Neural cell (in vitro differentiated cells): ENCODE results near the gene SAE1.

ENCODE experiments used
- CTCF ChIP-seq: fragments of 450-650 bp; IDR thresholded peaks from 2 replicates; pipeline ENCODE4 v1.5.1; 2014; ENCODE audit warnings: antibody characterized with exemption, mild to moderate bottlenecking, moderate library complexity; ENCODE audit not compliant: poor library complexity, severe bottlenecking
- EP300 ChIP-seq: fragments of 450-650 bp; conservative IDR thresholded peaks from 2 replicates; pipeline ENCODE4 v1.6.1; 2014; ENCODE audit warnings: antibody characterized with exemption, mild to moderate bottlenecking, moderate library complexity; ENCODE audit not compliant: poor library complexity, severe bottlenecking
- EZH2 ChIP-seq: fragments of 200-600, 300-800 bp; shearing (Covaris generic), sonication (generic); IDR thresholded peaks from 2 replicates; pipeline ENCODE4 v1.6.1; 2014; ENCODE audit warnings: antibody characterized with exemption, low read length, borderline replicate concordance, mild to moderate bottlenecking; ENCODE audit not compliant: insufficient read depth, poor library complexity, severe bottlenecking
- POLR2AphosphoS5 ChIP-seq: IDR thresholded peaks from 2 replicates; pipeline ENCODE4 v1.6.1; 2012
- RAD21 ChIP-seq: fragments of 450-650 bp; conservative IDR thresholded peaks from 2 replicates; pipeline ENCODE4 v1.6.1; 2014; ENCODE audit warnings: antibody characterized with exemption, mild to moderate bottlenecking, moderate library complexity
- REST ChIP-seq: IDR thresholded peaks from 2 replicates; pipeline ENCODE4 v1.6.1; 2012; ENCODE audit warnings: borderline replicate concordance
- SMC3 ChIP-seq: fragments of 450-650 bp; conservative IDR thresholded peaks from 2 replicates; pipeline ENCODE4 v1.6.1; 2014; ENCODE audit warnings: antibody characterized with exemption, mild to moderate bottlenecking, moderate library complexity; ENCODE audit not compliant: poor library complexity
- TAF1 ChIP-seq: IDR thresholded peaks from 2 replicates; pipeline ENCODE4 v1.6.1; 2012; ENCODE audit warnings: low read depth

GRCh38 chr19:47239610-47240296 lies 109.1 kb downstream of the SAE1 start:
- no peak for TF ChIP-seq POLR2AphosphoS5
- TF ChIP-seq CTCF: no peak
- TF ChIP-seq RAD21: no peak
- no peak for TF ChIP-seq EZH2
- TF ChIP-seq EP300: peak; percentile 83
- TF ChIP-seq REST: no peak
- no peak for TF ChIP-seq TAF1
- TF ChIP-seq SMC3: no peak
